ENCODE data around the gene ZNF521. TPM values are rescaled to one million over a fixed set of nuclear protein-coding genes. Genes with fewer than 3 reads are reported as not detected.

ZNF521 gene
- total and polyA plus RNA-seq, 2 experiments from 2014 or later: 3.1 to 9.2 TPM

GRCh38 chr18:25346561-25346960, 5.4 kb downstream of the ZNF521 start:
- H3K4me1 Mint-ChIP-seq: peaks cover 22% of the 10 kb centered on the region
- no peak for DNase-seq (ENCODE audit: low spot score)

More at GRCh38 chr18:25346561-25346960, 5.4 kb downstream of the ZNF521 start:
- H3K27ac ChIP-seq (ENCODE audit: low read depth): no peak overlapping the region
- Mint-ChIP-seq H3K36me3 (ENCODE audit: low read depth) (no peaks in the 10 kb centered on the region), H3K27ac (no peak overlapping the region), H3K9me3 (no peaks in the 10 kb centered on the region), H3K4me3 (no peak overlapping the region), H3K27me3 (ENCODE audit: insufficient read depth, low read depth, poor library complexity) (peaks cover 21% of the 10 kb centered on the region)
- peaks cover 13% of the 10 kb centered on the region; the same call in 1 of the 2 replicates for H4K20me1 ChIP-seq (replicated peaks; ENCODE audit: insufficient read depth)
- no peak overlapping the region for H3K4me2 ChIP-seq
- no peaks in the 10 kb centered on the region for H3K9me2 ChIP-seq (ENCODE audit: insufficient read depth)
- ATAC-seq: no peak
- H3K4me1 ChIP-seq (ENCODE audit: insufficient read depth): peaks cover 8% of the 10 kb centered on the region; the same call in 1 of the 2 replicates
- no peaks in the 10 kb centered on the region for H3K36me3 ChIP-seq (ENCODE audit: insufficient read depth)
- H3K79me2 ChIP-seq (replicated peaks; ENCODE audit: insufficient read depth): peaks cover 15% of the 10 kb centered on the region
- H3K27me3 ChIP-seq (ENCODE audit: insufficient read depth): peaks cover 38% of the 10 kb centered on the region
- H2AFZ ChIP-seq: no peak overlapping the region
- no peak for TF ChIP-seq POLR2AphosphoS5 (IDR thresholded peaks at IDR 0.05; ENCODE audit: low read depth)
- no peak for TF ChIP-seq STAT1 (IDR thresholded peaks at IDR 0.05; ENCODE audit: unreplicated experiment)
- no peak for TF ChIP-seq ETS1 (IDR thresholded peaks at IDR 0.05)
- no peak for TF ChIP-seq ZNF331 (CRISPR knock-in tag; IDR thresholded peaks at IDR 0.05; ENCODE audit: low read depth)
- no peak for TF ChIP-seq JUNB (IDR thresholded peaks at IDR 0.05; ENCODE audit: unreplicated experiment)
- no peak for TF ChIP-seq EZH2phosphoT487 (IDR thresholded peaks at IDR 0.05; ENCODE audit: unreplicated experiment)
- no peak for TF ChIP-seq CREB1 (CRISPR knock-in tag; IDR thresholded peaks at IDR 0.05; ENCODE audit: low read depth)
- no peak for TF ChIP-seq REST (IDR thresholded peaks at IDR 0.05; ENCODE audit: unreplicated experiment)
- TF ChIP-seq ZNF462 (CRISPR knock-in tag; IDR thresholded peaks at IDR 0.05): no peak
- no peak for TF ChIP-seq EZH2 (IDR thresholded peaks at IDR 0.05; ENCODE audit: low read depth, unreplicated experiment)
- no peak for TF ChIP-seq NANOG (IDR thresholded peaks at IDR 0.05; ENCODE audit: borderline replicate concordance)
- TF ChIP-seq CTCF (conservative IDR thresholded peaks at IDR 0.05; ENCODE audit: low read depth in 2 of 2): no peak
- no peak for TF ChIP-seq ZNF114 (CRISPR knock-in tag; IDR thresholded peaks at IDR 0.05)
- no peak overlapping the region for H3K4me3 ChIP-seq
- peaks cover 8% of the 10 kb centered on the region; the same call in 1 of the 2 replicates for H3F3A ChIP-seq (replicated peaks; ENCODE audit: low read depth)

All from GM23338 (cell line).